GM20431 (cell line): Measurements from ENCODE around the gene GLYATL1B.

ENCODE experiments used
- in situ Hi-C: fragments of 300-500 bp; cut with MseI, MboI; formaldehyde crosslinking; loops from one replicate; pipeline ENCODE4 v1.15.0; 2020; ENCODE audit warnings: low sequenced_read_pairs; ENCODE audit not compliant: unreplicated experiment

Gene GLYATL1B

GRCh38 chr11:59142530-59143507 lies 56.7 kb downstream of the GLYATL1B start, which contains the start of gene FAM111A:
Gene FAM111A (plus strand): TSS chr11:59142856. CDS start chr11:59148873, 6,017 bp downstream.
- in situ Hi-C loops, result no loop called here

GRCh38 chr11:59144096-59144495 lies 58.0 kb downstream of the GLYATL1B start:
- in situ Hi-C loops, result no loop called here
